Transverse colon (tissue), 4 donors: ENCODE results near the gene ADPRHL1. TPM values are rescaled to one million over a fixed set of nuclear protein-coding genes. Genes with fewer than 3 reads are reported as not detected.

ENCODE experiments used
- DNase-seq: peaks from one replicate; pipeline ENCODE4 v3.0.0-alpha.2; 2019
- H3K27ac ChIP-seq, 4 donors: fragments of 200-600 bp; sonication (generic); 2 replicates each; pipeline ENCODE4 v1.5.1; 2016 to 2018; ENCODE audit warnings: inconsistent platforms in 4 of 4
- H3K27me3 ChIP-seq: fragments of 200-600 bp; sonication (generic); 2 replicates; pipeline ENCODE4 v1.5.1; 2017; ENCODE audit warnings: inconsistent platforms
- H3K36me3 ChIP-seq, 4 donors: fragments of 200-600 bp; sonication (generic); 2 replicates each; pipeline ENCODE4 v1.5.1; 2017 to 2019; ENCODE audit warnings: inconsistent platforms in 4 of 4
- H3K4me1 ChIP-seq, 4 donors: fragments of 200-600 bp; sonication (generic); 2 replicates each; pipeline ENCODE4 v1.5.1; 2017 to 2020; ENCODE audit warnings: inconsistent platforms in 4 of 4
- H3K4me3 ChIP-seq, 4 donors: fragments of 200-600 bp; sonication (generic); 1 replicate in 1 of 4; 2 replicates in 3 of 4; pipeline versions ENCODE4 v1.5.1 to v1.6.1; 2017 to 2019; ENCODE audit warnings: inconsistent platforms in 4 of 4
- H3K9me3 ChIP-seq, 2 donors: fragments of 200-600 bp; sonication (generic); 2 replicates each; pipeline ENCODE4 v1.5.1; 2017 to 2019; ENCODE audit warnings: inconsistent platforms in 2 of 2
- CTCF ChIP-seq, 5 experiments: fragments of 200-600 bp in 3 of 5; fragments of 450-650 bp in 2 of 5; sonication (generic) in 3 of 5; IDR thresholded peaks; 1 replicate in 2 of 5; 2 replicates in 3 of 5; pipeline ENCODE4 v1.5.1; 2016 to 2017; ENCODE audit warnings: antibody characterized with exemption in 5 of 5, inconsistent platforms in 3 of 5, mild to moderate bottlenecking in 2 of 5, moderate library complexity in 1 of 5
- EP300 ChIP-seq: sonication (generic); formaldehyde crosslinking; IDR thresholded peaks from one replicate; pipeline ENCODE4 v1.6.1; 2017; ENCODE audit warnings: antibody characterized with exemption, low read depth
- POLR2A ChIP-seq: fragments of 450-650 bp; IDR thresholded peaks from one replicate; pipeline ENCODE4 v1.6.1; 2016; ENCODE audit warnings: antibody characterized with exemption, mild to moderate bottlenecking, moderate library complexity
- POLR2AphosphoS5 ChIP-seq, 3 donors: sonication (generic); formaldehyde crosslinking; IDR thresholded peaks; one replicate each; pipeline ENCODE4 v1.6.1; 2016; ENCODE audit warnings: antibody characterized with exemption in 3 of 3
- WGBS, 2 donors: methylation state at CpG; one replicate each; pipeline ENCODE4 v1.1.5; 2018; ENCODE audit warnings: low coverage in 1 of 2; 5-methylcytosine and 5-hydroxymethylcytosine counted together
- in situ Hi-C, 4 donors: fragments of 200-750 bp; cut with MboI; loops; one replicate each; pipeline versions ENCODE4 v1.15.0 to v1.15.1; 2017; ENCODE audit warnings: low sequenced_read_pairs in 3 of 4, low pct_ligation_motif_present in 1 of 4, low pct_unique_long_range_greater_than_20kb in 1 of 4
- intact Hi-C: fragments of 100-400 bp; cut with DNase I; formaldehyde crosslinking; loops from one replicate; pipeline ENCODE4 v1.15.1; 2023; ENCODE audit warnings: low total_unique reads
- total RNA-seq, 4 donors: library from RNA; depleted of rRNA; stranded (reverse); fragments of >200 nt; gene quantifications; one replicate each; pipeline ENCODE4 v1.1.0, GENCODE V29; 2016

ADPRHL1 gene
- 10 to 100 TPM in 1 of 4 donors, 1 to 10 TPM in 3; 4.1 to 10.2 (median 5.9) TPM for total RNA-seq

GRCh38 chr13:113452942-113453901, at the start of gene ADPRHL1:
TSS of gene ADPRHL1 (minus strand) at chr13:113453488. CDS start at chr13:113453437, 51 bp downstream.
- in situ Hi-C loops (no loop called here), intact Hi-C loops (no loop called here)
- Histone ChIP-seq H3K4me1 (peaks cover 0 to 9% (median 7%) of the 10 kb centered on the region in 4 donors), H3K9me3 (no peaks in the 10 kb centered on the region), H3K36me3 (peaks cover 0 to 12% (median 0%) of the 10 kb centered on the region in 4 donors), H3K27me3 (no peaks in the 10 kb centered on the region), H3K4me3 (no peak within 1 kb of the TSS), H3K27ac (peak within 1 kb of the TSS; percentile 20 to 57 (median 54))
- WGBS, 2 donors, result 40 to 86% methylated on average over 1 to 45 of the region's 45 CpGs
- TF ChIP-seq CTCF (IDR thresholded peaks at IDR 0.05), result no peak
- DNase-seq, result no peak

GRCh38 chr13:113502686-113503085, 49.4 kb upstream of the ADPRHL1 start:
- DNase-seq, result no peak
- no peaks in the 10 kb centered on the region for H3K9me3 ChIP-seq
- WGBS, 2 donors, result 78 to 90% methylated on average over 1 to 16 of the region's 16 CpGs
- H3K36me3 ChIP-seq, result peaks cover 0 to 49% (median 21%) of the 10 kb centered on the region in 4 donors
- intact Hi-C loops (no loop called here), in situ Hi-C loops (no loop called here)
- no peak overlapping the region for H3K27ac ChIP-seq
- no peak overlapping the region for H3K4me3 ChIP-seq
- TF ChIP-seq CTCF (IDR thresholded peaks at IDR 0.05), result no peak
- TF ChIP-seq POLR2AphosphoS5 (IDR thresholded peaks at IDR 0.05), result no peak
- no peak for TF ChIP-seq EP300
- no peak for TF ChIP-seq POLR2A
- H3K27me3 ChIP-seq, result no peaks in the 10 kb centered on the region
- H3K4me1 ChIP-seq, result no peaks in the 10 kb centered on the region

GRCh38 chr13:113500530-113501265, 47.4 kb upstream of the ADPRHL1 start:
- Histone ChIP-seq H3K27me3 (no peaks in the 10 kb centered on the region), H3K27ac (no peak overlapping the region), H3K9me3 (no peaks in the 10 kb centered on the region), H3K36me3 (peaks cover 0 to 57% (median 26%) of the 10 kb centered on the region in 4 donors), H3K4me1 (peaks cover 0 to 5% (median 0%) of the 10 kb centered on the region in 4 donors), H3K4me3 (no peak overlapping the region)
- DNase-seq, result no peak
- in situ Hi-C loops (no loop called here), intact Hi-C loops (no loop called here)
- WGBS, 2 donors, result 85 to 94% methylated on average over 4 to 11 of the region's 11 CpGs
- no peak for TF ChIP-seq EP300
- no peak for TF ChIP-seq POLR2AphosphoS5 (IDR thresholded peaks at IDR 0.05)
- TF ChIP-seq CTCF (IDR thresholded peaks at IDR 0.05), result no peak
- no peak for TF ChIP-seq POLR2A

- Histone ChIP-seq H3K4me1 (peaks cover 0 to 12% (median 0%) of the 10 kb centered on the region in 4 donors), H3K27ac (no peak overlapping the region), H3K36me3 (peaks cover 0 to 57% (median 28%) of the 10 kb centered on the region in 4 donors), H3K27me3 (no peaks in the 10 kb centered on the region), H3K9me3 (no peaks in the 10 kb centered on the region), H3K4me3 (no peak overlapping the region)
- DNase-seq, result no peak
- 85 to 90% methylated on average over 4 of the region's 4 CpGs for WGBS, 2 donors
- in situ Hi-C loops, result no loop called here
- TF ChIP-seq CTCF (IDR thresholded peaks at IDR 0.05) (no peak), EP300 (no peak)
- intact Hi-C loops, result no loop called here
Observed at GRCh38 chr13:113499936-113500335, 46.6 kb upstream of the ADPRHL1 start.
